Parathyroid adenoma (tissue), 2 donors: Measurements from ENCODE around the gene STK36.

ENCODE experiments used
- H2AFZ ChIP-seq: fragments of 300-600 bp; sonication (generic); one replicate; pipeline ENCODE4 v1.7.0; 2017; ENCODE audit warnings: antibody characterized with exemption, mild to moderate bottlenecking
- H3K27ac ChIP-seq: fragments of 300-600 bp; sonication (generic); one replicate; pipeline ENCODE4 v1.7.0; 2017
- H3K27me3 ChIP-seq: fragments of 300-600 bp; sonication (generic); one replicate; pipeline ENCODE4 v1.7.0; 2017; ENCODE audit warnings: low read length; ENCODE audit not compliant: control insufficient read depth, insufficient read depth
- H3K36me3 ChIP-seq: fragments of 300-600 bp; sonication (generic); one replicate; pipeline ENCODE4 v1.7.0; 2017; ENCODE audit warnings: low read length; ENCODE audit not compliant: control insufficient read depth, insufficient read depth
- H3K4me1 ChIP-seq: fragments of 300-600 bp; sonication (generic); one replicate; pipeline ENCODE4 v1.7.0; 2017; ENCODE audit warnings: control low read depth
- H3K4me2 ChIP-seq: fragments of 300-600 bp; sonication (generic); one replicate; pipeline ENCODE4 v1.7.0; 2017; ENCODE audit warnings: low read length
- H3K4me3 ChIP-seq: fragments of 300-600 bp; sonication (generic); one replicate; pipeline ENCODE4 v1.7.0; 2017; ENCODE audit warnings: low read depth, low read length
- H3K79me2 ChIP-seq: fragments of 300-600 bp; sonication (generic); one replicate; pipeline ENCODE4 v1.7.0; 2017; ENCODE audit warnings: control low read depth
- H3K9ac ChIP-seq: fragments of 300-600 bp; sonication (generic); one replicate; pipeline ENCODE4 v1.7.0; 2017; ENCODE audit warnings: mild to moderate bottlenecking
- H3K9me3 ChIP-seq: fragments of 300-600 bp; sonication (generic); one replicate; pipeline ENCODE4 v1.7.0; 2017; ENCODE audit warnings: low read length; ENCODE audit not compliant: control insufficient read depth
- CTCF ChIP-seq: fragments of 300-600 bp; sonication (generic); IDR thresholded peaks from one replicate; pipeline ENCODE4 v1.7.0; 2017; ENCODE audit warnings: antibody characterized with exemption, mild to moderate bottlenecking
- donor health status: primary hyperparathyroidism.

STK36 gene

DNA sequence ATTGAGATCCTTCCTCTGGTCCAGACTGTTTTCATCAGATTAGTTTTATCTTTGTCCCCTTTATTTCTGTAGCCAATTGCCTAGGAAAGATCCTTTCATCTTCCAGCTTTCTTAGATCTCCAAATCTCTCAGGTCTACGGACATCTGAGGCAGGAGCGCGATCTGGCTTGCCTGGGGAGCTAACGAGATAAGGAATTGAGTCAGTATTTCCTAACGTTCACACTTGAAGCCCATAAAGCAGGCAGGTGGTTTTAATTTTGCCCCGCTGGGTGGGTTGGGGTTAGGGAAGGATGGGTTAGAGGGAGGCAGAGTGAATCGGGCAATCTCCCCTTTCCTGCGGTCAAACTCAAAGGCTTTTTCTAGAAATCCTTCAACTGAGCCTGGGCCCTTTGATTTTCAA, 38.0 kb downstream of the STK36 start:
- Histone ChIP-seq H3K9me3 (no peaks in the 10 kb centered on the region), H3K4me3 (no peak overlapping the region), H2AFZ (peak overlapping the region; percentile 94), H3K4me1 (no peaks in the 10 kb centered on the region), H3K36me3 (no peaks in the 10 kb centered on the region), H3K79me2 (peaks cover 10% of the 10 kb centered on the region), H3K9ac (no peak overlapping the region), H3K27me3 (no peaks in the 10 kb centered on the region), H3K27ac (no peak overlapping the region), H3K4me2 (no peak overlapping the region)
- no peak for TF ChIP-seq CTCF

GRCh38 chr2:218710334-218710686, 38.4 kb downstream of the STK36 start:
- Histone ChIP-seq H3K4me3 (peak overlapping the region; percentile 81), H3K27me3 (no peaks in the 10 kb centered on the region), H3K36me3 (no peaks in the 10 kb centered on the region), H3K9ac (no peak overlapping the region), H2AFZ (peak overlapping the region; percentile 94), H3K4me2 (peak overlapping the region; percentile 70), H3K4me1 (no peaks in the 10 kb centered on the region), H3K27ac (no peak overlapping the region), H3K79me2 (peaks cover 10% of the 10 kb centered on the region), H3K9me3 (no peaks in the 10 kb centered on the region)
- no peak for TF ChIP-seq CTCF

GRCh38 chr2:218710687-218711549, 39.0 kb downstream of the STK36 start, which contains the start of gene TTLL4:
TSS of gene TTLL4 (plus strand) at chr2:218710835. CDS start at chr2:218737677, 26,842 bp downstream.
- Histone ChIP-seq H3K36me3 (no peaks in the 10 kb centered on the region), H3K4me2 (peak within 1 kb of the TSS; percentile 70), H3K4me3 (peak within 1 kb of the TSS; percentile 81), H3K27me3 (no peaks in the 10 kb centered on the region), H3K9me3 (no peaks in the 10 kb centered on the region), H2AFZ (peak within 1 kb of the TSS; percentile 94), H3K79me2 (peaks cover 11% of the 10 kb centered on the region), H3K4me1 (no peaks in the 10 kb centered on the region), H3K27ac (peak within 1 kb of the TSS; percentile 62), H3K9ac (peak within 1 kb of the TSS; percentile 42)
- TF ChIP-seq CTCF, result peak; percentile 97

DNA sequence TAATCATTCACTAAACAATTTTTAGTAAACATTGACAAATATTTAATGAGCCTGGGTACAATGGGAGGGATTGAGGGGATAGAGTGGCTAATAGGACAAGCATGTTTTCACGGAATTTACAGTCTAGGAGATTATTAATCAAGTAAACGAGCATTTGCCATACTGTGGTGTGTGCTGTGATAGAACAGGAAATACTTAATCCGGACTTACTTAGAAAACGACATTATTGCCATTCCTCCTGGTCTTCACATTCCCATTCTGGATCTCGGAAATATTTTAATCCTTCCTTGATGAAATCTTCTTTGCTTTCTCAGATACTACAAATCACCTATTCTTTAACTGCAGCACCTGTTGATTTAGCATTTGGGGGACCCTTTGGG, 39.7 kb downstream of the STK36 start:
- TF ChIP-seq CTCF, result no peak
- Histone ChIP-seq H3K9ac (no peak overlapping the region), H3K4me2 (peak overlapping the region; percentile 70), H3K4me3 (peak overlapping the region; percentile 81), H3K4me1 (no peaks in the 10 kb centered on the region), H3K9me3 (no peaks in the 10 kb centered on the region), H2AFZ (peak overlapping the region; percentile 94), H3K79me2 (peaks cover 11% of the 10 kb centered on the region), H3K27ac (peak overlapping the region; percentile 62), H3K27me3 (no peaks in the 10 kb centered on the region), H3K36me3 (no peaks in the 10 kb centered on the region)

DNA sequence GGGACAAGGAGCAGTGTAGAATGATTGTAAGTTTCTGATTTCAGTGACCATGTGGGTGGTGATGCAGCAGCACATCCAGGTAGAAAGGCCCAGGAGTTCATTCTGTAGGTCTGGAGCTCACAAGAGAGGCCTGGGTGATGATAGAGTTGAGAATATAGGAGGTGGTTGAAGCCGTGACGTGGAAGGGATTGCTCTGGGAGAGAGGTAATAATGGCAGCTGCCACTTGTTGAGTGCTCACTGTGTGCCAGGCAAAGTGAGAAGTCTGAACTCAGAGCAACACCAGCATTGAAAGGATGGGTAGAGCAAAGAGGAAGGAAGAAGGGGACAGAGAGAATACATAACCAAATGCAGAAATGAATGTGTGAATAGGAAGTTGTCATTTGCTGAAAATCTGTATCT, 42.0 kb downstream of the STK36 start:
- H3K79me2 ChIP-seq, result peaks cover 14% of the 10 kb centered on the region
- H3K36me3 ChIP-seq, result no peaks in the 10 kb centered on the region
- H3K9me3 ChIP-seq, result no peaks in the 10 kb centered on the region
- no peaks in the 10 kb centered on the region for H3K27me3 ChIP-seq
- no peak overlapping the region for H3K27ac ChIP-seq
- no peak overlapping the region for H3K9ac ChIP-seq
- H3K4me3 ChIP-seq, result no peak overlapping the region
- H3K4me1 ChIP-seq, result no peaks in the 10 kb centered on the region
- no peak overlapping the region for H2AFZ ChIP-seq
- no peak overlapping the region for H3K4me2 ChIP-seq
- TF ChIP-seq CTCF, result no peak
